ENCODE results near the gene KRTAP5-3.

The KRTAP5-3 gene

GRCh38 chr11:1565173-1565903, 42.9 kb downstream of the KRTAP5-3 start:
- DNase-seq (ENCODE audit: low read depth, low spot score) = no peak

- peak; percentile 92 for DNase-seq (ENCODE audit: low read depth, low spot score)
These were observed 43.6 kb downstream of the KRTAP5-3 start for GRCh38 chr11:1564535-1565172.

- no peak for DNase-seq (ENCODE audit: low read depth, low spot score)
These were observed 44.3 kb downstream of the KRTAP5-3 start for GRCh38 chr11:1563697-1564534.

- no peak for DNase-seq (ENCODE audit: low read depth, low spot score)
These were observed 45.1 kb downstream of the KRTAP5-3 start for GRCh38 chr11:1563149-1563638.

GRCh38 chr11:1562469-1563148, 45.7 kb downstream of the KRTAP5-3 start:
- DNase-seq (ENCODE audit: low read depth, low spot score) = no peak

- DNase-seq (ENCODE audit: low read depth, low spot score) = no peak
These were observed 46.3 kb downstream of the KRTAP5-3 start for GRCh38 chr11:1561955-1562354.

- DNase-seq (ENCODE audit: low read depth, low spot score) = no peak
These were observed 47.0 kb downstream of the KRTAP5-3 start for GRCh38 chr11:1561266-1561665.

GRCh38 chr11:1560649-1561251, 47.5 kb downstream of the KRTAP5-3 start:
- no peak for DNase-seq (ENCODE audit: low read depth, low spot score)

GRCh38 chr11:1560002-1560648, 48.1 kb downstream of the KRTAP5-3 start:
- DNase-seq (ENCODE audit: low read depth, low spot score) = no peak

GRCh38 chr11:1559111-1559951, 48.9 kb downstream of the KRTAP5-3 start:
- DNase-seq (ENCODE audit: low read depth, low spot score) = peak; percentile 93

GRCh38 chr11:1558775-1559110, 49.5 kb downstream of the KRTAP5-3 start:
- DNase-seq (ENCODE audit: low read depth, low spot score) = no peak

GRCh38 chr11:1557904-1558774, 50.1 kb downstream of the KRTAP5-3 start:
- DNase-seq (ENCODE audit: low read depth, low spot score) = peak; percentile 93
